ENCODE results near the gene MADCAM1.

- TF ChIP-seq CTCF (IDR thresholded peaks at IDR 0.05) (no peak), POLR2A (IDR thresholded peaks at IDR 0.05) (no peak)
Observed at GRCh38 chr19:457636-458035, 38.6 kb upstream of the MADCAM1 start.
